Ascending aorta (tissue), 2 donors: ENCODE measurements around the gene PPWD1. TPM values are rescaled to one million over a fixed set of nuclear protein-coding genes. Genes with fewer than 3 reads are reported as not detected.

Experiments
- DNase-seq, 2 donors: peaks; one replicate each; pipeline ENCODE4 v3.0.0-alpha.2; 2019; ENCODE audit warnings: low spot score in 2 of 2
- H3K27ac ChIP-seq, 2 donors: fragments of 200-600 bp; sonication (generic); one replicate each; pipeline ENCODE4 v1.5.1; 2016 to 2017; ENCODE audit warnings: mild to moderate bottlenecking in 1 of 2
- H3K27me3 ChIP-seq: fragments of 200-600 bp; sonication (generic); one replicate; pipeline ENCODE4 v1.5.1; 2017
- H3K36me3 ChIP-seq, 2 donors: fragments of 200-600 bp; sonication (generic); one replicate each; pipeline ENCODE4 v1.5.1; 2016
- H3K4me1 ChIP-seq, 2 donors: fragments of 200-600 bp; sonication (generic); one replicate each; pipeline ENCODE4 v1.5.1; 2016 to 2017; ENCODE audit warnings: mild to moderate bottlenecking in 1 of 2
- H3K4me3 ChIP-seq, 2 donors: fragments of 200-600 bp; sonication (generic); one replicate each; pipeline ENCODE4 v1.5.1; 2016 to 2017; ENCODE audit warnings: mild to moderate bottlenecking in 1 of 2
- H3K9me3 ChIP-seq, 2 donors: fragments of 200-600 bp; sonication (generic); one replicate each; pipeline ENCODE4 v1.5.1; 2016
- intact Hi-C: fragments of 100-400 bp; cut with DNase I; formaldehyde crosslinking; loops from one replicate; pipeline ENCODE4 v1.15.1; 2023
- total RNA-seq: library from RNA; depleted of rRNA; stranded (reverse); fragments of >200 nt; gene quantifications from one replicate; pipeline ENCODE4 v1.1.0, GENCODE V29; 2016
- TF ChIP-seq, protein P1 (sequence below), 3 experiments: fragments of 200-600 bp in 2 of 3; fragments of 450-650 bp in 1 of 3; sonication (generic) in 2 of 3; IDR thresholded peaks; one replicate each; pipeline ENCODE4 v1.5.1; 2016 to 2019; ENCODE audit warnings: antibody characterized with exemption in 3 of 3, mild to moderate bottlenecking in 1 of 3, moderate library complexity in 1 of 3

Gene PPWD1
- total RNA-seq, 1 donor from 2014 or later: 28.6 TPM

DNA sequence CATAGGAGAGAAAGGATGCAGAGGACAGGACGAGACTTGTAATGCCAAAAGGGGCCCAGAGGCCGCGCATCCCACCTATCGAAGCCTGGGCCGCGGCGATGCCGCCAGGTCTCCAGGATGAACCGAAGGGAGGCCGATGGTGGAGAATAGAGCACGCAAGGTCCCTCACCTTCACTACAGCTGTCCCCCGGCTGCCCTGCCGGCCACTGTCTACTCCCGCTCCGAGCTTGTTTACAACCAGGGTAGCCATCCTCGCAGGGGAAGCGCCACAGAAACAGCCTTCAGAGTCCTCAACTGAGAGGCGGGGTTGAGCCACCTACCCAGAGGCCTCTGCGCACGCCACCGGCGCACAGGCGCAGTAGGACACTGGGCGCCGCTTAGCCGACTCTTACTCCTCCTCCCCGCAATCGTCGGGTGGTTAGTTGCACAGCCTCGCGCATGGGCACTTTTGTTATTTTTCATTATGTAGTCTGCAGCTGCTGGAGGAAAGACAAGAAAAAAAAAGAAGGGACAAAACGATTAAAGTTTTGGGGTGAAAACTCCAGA is 61.0 kb downstream of the PPWD1 start, which contains the start of gene TRIM23:
TSS of gene TRIM23 (minus strand) at position 309 of the 546 bp plus-strand sequence. CDS start at position 250, 59 bp downstream.
- Histone ChIP-seq H3K27me3 (no peaks in the 10 kb centered on the region), H3K4me3 (peak within 1 kb of the TSS; percentile 85 to 86), H3K27ac (peak within 1 kb of the TSS; percentile 80 to 83), H3K4me1 (peaks cover 0 to 21% of the 10 kb centered on the region in 2 donors), H3K36me3 (no peaks in the 10 kb centered on the region), H3K9me3 (no peaks in the 10 kb centered on the region)
- peak; percentile 80 to 95 for DNase-seq
- intact Hi-C loops: loop anchor here (2.0 kb wide), 3 partner anchors 61 to 521 kb away; partner anchors contain the start of genes CENPK, NLN, PPWD1 and SGTB
- TF ChIP-seq, protein P1, sequence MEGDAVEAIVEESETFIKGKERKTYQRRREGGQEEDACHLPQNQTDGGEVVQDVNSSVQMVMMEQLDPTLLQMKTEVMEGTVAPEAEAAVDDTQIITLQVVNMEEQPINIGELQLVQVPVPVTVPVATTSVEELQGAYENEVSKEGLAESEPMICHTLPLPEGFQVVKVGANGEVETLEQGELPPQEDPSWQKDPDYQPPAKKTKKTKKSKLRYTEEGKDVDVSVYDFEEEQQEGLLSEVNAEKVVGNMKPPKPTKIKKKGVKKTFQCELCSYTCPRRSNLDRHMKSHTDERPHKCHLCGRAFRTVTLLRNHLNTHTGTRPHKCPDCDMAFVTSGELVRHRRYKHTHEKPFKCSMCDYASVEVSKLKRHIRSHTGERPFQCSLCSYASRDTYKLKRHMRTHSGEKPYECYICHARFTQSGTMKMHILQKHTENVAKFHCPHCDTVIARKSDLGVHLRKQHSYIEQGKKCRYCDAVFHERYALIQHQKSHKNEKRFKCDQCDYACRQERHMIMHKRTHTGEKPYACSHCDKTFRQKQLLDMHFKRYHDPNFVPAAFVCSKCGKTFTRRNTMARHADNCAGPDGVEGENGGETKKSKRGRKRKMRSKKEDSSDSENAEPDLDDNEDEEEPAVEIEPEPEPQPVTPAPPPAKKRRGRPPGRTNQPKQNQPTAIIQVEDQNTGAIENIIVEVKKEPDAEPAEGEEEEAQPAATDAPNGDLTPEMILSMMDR (IDR thresholded peaks at IDR 0.05): no peak

DNA sequence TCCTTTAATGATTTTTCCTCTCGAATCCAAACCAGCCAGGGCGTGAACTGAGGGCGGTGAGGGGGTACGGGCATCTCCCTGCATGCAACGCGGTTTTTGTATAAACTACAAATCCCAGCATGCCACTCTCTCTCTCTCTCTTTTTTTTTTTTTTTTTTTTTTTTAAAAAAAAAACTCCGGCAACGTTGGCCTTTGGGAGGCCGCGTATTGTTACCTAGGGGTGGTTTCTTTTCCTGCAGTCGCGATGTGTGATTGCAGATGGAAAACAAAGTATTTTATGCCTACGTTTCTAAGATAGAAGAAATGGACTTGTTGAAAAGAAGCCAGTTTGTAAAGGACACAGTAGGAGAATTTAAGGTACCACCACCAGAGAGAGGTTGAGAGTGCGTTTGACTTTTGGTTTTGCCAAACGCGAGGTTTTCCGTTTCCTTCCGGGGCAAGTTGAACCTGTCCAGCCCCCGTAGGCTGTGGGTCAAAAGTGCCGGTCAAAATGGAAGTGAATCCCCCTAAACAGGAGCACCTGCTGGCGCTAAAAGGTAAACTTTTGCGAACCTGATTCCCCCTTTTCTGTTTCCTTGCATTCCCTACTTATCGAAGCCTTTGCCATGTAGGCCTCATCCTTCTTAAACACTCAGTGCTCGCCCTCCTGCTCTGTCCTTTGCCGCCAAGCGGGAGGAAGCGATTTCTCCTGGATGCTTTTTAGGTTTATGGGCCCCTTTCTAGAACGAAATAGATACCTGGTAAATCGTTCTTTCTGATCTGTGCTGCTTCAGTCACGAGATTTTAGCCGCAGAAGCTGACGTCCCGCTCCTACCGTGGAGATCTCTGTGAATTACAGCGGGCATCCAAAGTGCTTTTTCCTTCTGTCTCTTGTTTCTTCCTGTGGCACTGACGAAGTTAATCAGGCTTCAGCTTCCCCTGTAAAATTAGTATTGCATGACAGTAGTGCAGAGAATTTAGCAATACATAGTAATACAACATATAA is 61.8 kb downstream of the PPWD1 start, which contains the start of the genes SHLD3 and TRAPPC13:
TSS of gene SHLD3 (plus strand) at position 457 of the 985 bp plus-strand sequence. CDS start 4,561 bp downstream, outside the sequence.
TSS of gene TRAPPC13 (plus strand) at position 457 of the 985 bp plus-strand sequence. CDS start at position 491, 34 bp downstream.
- intact Hi-C loops: loop anchor here (1.0 to 2.0 kb wide), 4 partner anchors 62 to 520 kb away; partner anchors contain the start of genes CENPK, NLN, PPWD1 and SGTB
- Histone ChIP-seq H3K4me1 (peaks cover 0 to 21% of the 10 kb centered on the region in 2 donors), H3K9me3 (no peaks in the 10 kb centered on the region), H3K27ac (peak within 1 kb of the TSS; percentile 80 to 83), H3K36me3 (peaks cover 0 to 6% of the 10 kb centered on the region in 2 donors), H3K27me3 (no peaks in the 10 kb centered on the region), H3K4me3 (peak within 1 kb of the TSS; percentile 85 to 86)
- peak; percentile 47 to 92 for DNase-seq
- TF ChIP-seq, protein P1 (IDR thresholded peaks at IDR 0.05): peak in 1 of 3 experiments; percentile 6

DNA sequence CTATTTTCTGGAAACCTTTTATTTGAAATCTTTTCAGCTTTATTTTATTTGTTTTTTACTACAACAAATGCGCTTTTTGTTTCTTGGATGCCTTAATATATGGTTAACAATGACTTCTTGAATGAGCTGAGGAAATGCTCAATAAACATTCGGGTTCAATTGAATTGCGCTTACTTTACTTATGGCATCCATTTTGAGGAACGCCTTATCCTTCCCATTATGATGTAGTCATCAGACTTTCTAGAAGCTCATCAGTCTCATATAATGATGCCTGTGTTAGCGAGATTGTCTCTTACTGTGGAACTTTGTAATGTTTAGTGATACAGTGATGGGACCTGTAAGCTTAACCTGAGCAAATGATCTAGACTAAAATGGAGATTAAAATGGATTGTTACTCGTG is 62.6 kb downstream of the PPWD1 start:
- intact Hi-C loops: loop anchor here (1.0 to 2.0 kb wide), 4 partner anchors 63 to 519 kb away; partner anchors contain the start of genes CENPK, NLN, PPWD1 and SGTB
- peaks cover 0 to 21% of the 10 kb centered on the region in 2 donors for H3K4me1 ChIP-seq
- no peaks in the 10 kb centered on the region for H3K27me3 ChIP-seq
- TF ChIP-seq, protein P1 (IDR thresholded peaks at IDR 0.05): no peak
- no peak overlapping the region for H3K27ac ChIP-seq
- no peak for DNase-seq
- H3K9me3 ChIP-seq: no peaks in the 10 kb centered on the region
- peaks cover 0 to 8% of the 10 kb centered on the region in 2 donors for H3K36me3 ChIP-seq
- H3K4me3 ChIP-seq: peak overlapping the region; percentile 85 to 86

DNA sequence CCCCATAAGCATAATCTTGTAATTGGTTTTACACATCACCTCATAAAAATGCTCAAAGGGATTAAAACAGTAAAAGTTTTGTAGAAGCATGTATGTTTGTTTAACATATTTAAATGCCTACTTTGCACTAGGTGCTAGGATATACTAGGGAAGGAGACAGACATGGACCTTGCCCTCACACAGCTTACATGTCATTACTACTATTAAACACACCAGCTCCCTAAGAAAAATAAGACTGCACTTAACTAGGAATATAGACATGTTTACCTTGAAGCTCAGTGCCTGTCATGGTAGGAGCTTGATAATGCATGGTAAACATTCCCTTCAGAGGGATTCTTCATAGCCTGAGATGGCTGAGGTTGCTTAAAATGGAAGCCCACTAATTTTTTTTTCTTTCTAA is 67.9 kb downstream of the PPWD1 start:
- intact Hi-C loops: no loop called here
- H3K27me3 ChIP-seq: no peaks in the 10 kb centered on the region
- H3K4me3 ChIP-seq: no peak overlapping the region
- H3K27ac ChIP-seq: no peak overlapping the region
- TF ChIP-seq, protein P1 (IDR thresholded peaks at IDR 0.05): no peak
- H3K36me3 ChIP-seq: peaks cover 2 to 11% of the 10 kb centered on the region in 2 donors
- H3K4me1 ChIP-seq: peaks cover 0 to 3% of the 10 kb centered on the region in 2 donors
- DNase-seq: no peak
- H3K9me3 ChIP-seq: no peaks in the 10 kb centered on the region

Other genes with a start within 250 kb of the PPWD1 start
- gene ADAMTS6, start 81.4 kb upstream of the PPWD1 start, total RNA-seq: 8.9 TPM
- 5.2 TPM for gene CENPK, start 128 bp upstream of the PPWD1 start, total RNA-seq
- gene TRIM23, start 61.0 kb downstream of the PPWD1 start, total RNA-seq: 2.4 TPM
- not detected for gene SHLD3, start 61.7 kb downstream of the PPWD1 start, total RNA-seq
- gene TRAPPC13, start 61.7 kb downstream of the PPWD1 start, total RNA-seq: 7.6 TPM
- gene SGTB, start 158.8 kb downstream of the PPWD1 start, total RNA-seq: 6.9 TPM
- 4.7 TPM for gene NLN, start 158.9 kb downstream of the PPWD1 start, total RNA-seq